LNCaP clone FGC (cell line): ENCODE results near the gene NT5DC1.

Experiments
- DNase-seq: peaks from one replicate; pipeline ENCODE4 v3.0.0-alpha.2; 2011; ENCODE audit warnings: low read depth
- H3K4me3 ChIP-seq: 2 replicates; pipeline ENCODE4 v1.5.1; 2011; ENCODE audit warnings: mild to moderate bottlenecking, low read depth, low read length, control low read depth
- TF ChIP-seq, protein P1 (sequence below): IDR thresholded peaks from 2 replicates; pipeline ENCODE4 v1.5.1; 2012; ENCODE audit warnings: mild to moderate bottlenecking; ENCODE audit not compliant: control insufficient read depth, insufficient read depth; ENCODE audit errors: extremely low read depth

NT5DC1 gene

DNA sequence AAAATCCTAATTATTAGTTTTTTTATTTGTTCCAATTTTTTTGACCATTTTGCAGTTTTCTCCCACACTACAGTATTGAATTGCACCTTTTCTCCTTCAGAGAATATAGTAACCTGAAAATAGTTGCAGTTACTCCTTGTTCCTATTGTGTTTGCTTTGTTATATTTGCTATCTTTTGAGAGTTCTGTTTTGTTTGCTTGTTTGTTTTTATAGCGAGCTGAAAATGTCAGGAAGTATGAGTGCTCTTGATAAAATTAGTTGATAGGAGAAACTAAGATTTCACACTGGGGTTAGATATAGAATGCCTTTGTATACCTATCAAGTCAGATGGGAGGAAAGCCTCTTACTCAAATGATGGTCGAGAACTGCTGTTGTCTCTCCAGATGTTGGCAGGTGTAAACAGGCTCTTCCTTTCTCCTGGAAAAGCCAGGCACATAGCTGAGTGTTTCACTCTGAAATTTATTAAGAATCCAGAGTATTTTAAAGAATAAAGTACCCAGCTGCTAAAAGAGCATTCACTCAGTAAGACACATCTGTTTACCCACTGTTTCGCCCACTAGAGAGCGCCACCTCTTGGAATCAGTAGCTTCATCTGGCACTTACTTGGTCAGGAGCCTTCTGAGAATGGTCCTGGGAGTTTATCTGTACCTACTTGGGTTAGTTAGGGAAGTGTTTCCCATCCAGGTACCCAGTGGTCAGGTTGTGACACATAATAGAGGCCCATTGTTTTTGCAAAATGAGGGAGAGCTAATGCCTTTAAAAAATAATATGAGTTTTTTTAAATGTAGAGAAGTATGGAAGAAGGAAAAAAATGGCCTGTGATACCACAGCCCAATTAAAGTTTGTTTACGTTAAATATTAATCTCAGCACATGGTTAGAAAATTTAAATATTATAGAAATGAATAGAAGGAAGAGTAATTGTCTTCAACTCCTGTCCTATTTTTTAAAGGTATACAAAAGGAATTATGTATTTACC, 11.2 kb downstream of the NT5DC1 start:
- TF ChIP-seq, protein P1, sequence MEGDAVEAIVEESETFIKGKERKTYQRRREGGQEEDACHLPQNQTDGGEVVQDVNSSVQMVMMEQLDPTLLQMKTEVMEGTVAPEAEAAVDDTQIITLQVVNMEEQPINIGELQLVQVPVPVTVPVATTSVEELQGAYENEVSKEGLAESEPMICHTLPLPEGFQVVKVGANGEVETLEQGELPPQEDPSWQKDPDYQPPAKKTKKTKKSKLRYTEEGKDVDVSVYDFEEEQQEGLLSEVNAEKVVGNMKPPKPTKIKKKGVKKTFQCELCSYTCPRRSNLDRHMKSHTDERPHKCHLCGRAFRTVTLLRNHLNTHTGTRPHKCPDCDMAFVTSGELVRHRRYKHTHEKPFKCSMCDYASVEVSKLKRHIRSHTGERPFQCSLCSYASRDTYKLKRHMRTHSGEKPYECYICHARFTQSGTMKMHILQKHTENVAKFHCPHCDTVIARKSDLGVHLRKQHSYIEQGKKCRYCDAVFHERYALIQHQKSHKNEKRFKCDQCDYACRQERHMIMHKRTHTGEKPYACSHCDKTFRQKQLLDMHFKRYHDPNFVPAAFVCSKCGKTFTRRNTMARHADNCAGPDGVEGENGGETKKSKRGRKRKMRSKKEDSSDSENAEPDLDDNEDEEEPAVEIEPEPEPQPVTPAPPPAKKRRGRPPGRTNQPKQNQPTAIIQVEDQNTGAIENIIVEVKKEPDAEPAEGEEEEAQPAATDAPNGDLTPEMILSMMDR = peak; percentile 52; the same call in 1 of the 2 replicates
- peak; percentile 82 for DNase-seq
- no peak overlapping the region; the same call in 1 of the 2 replicates for H3K4me3 ChIP-seq

DNA sequence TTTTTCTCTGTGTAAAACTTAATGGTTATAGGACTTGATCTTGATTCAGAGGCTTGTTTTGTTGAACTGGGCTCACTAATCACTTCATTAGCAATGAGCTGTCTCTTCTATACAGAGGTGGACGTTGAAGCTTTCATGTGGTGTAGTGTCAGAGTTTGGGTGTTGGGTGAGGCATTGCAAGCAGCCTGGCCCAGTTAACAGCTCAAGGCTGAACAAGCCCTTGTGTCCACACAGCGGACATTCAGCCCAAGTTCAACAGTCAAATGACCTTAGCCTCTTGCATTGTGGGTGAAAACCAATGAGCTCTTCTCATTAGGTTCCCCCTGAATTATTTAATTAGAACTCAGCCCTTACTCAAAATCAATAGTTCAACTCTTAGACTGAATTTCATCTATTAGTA, 12.7 kb downstream of the NT5DC1 start:
- DNase-seq = no peak
- H3K4me3 ChIP-seq = no peak overlapping the region
- TF ChIP-seq, protein P1 = no peak

DNA sequence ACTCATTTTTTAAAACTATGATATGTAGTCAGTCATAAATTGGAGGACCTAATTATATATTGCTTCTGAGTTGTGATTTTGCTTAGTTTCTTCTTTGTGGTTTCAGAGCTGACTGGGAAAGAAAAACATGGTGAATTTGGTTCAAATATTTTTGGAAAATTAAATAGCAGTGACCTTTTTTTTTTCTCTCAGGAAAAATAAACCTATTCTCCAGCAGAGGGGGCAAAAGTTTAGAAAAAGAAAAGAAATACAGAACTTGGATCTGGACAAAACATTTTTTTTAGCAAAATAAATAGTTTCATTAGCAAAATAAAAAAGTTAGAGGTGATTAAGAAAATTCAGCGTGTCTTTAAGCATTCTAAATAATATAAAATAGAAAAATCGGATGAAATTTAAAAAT, 15.1 kb downstream of the NT5DC1 start:
- no peak overlapping the region for H3K4me3 ChIP-seq
- TF ChIP-seq, protein P1 = no peak
- no peak for DNase-seq

DNA sequence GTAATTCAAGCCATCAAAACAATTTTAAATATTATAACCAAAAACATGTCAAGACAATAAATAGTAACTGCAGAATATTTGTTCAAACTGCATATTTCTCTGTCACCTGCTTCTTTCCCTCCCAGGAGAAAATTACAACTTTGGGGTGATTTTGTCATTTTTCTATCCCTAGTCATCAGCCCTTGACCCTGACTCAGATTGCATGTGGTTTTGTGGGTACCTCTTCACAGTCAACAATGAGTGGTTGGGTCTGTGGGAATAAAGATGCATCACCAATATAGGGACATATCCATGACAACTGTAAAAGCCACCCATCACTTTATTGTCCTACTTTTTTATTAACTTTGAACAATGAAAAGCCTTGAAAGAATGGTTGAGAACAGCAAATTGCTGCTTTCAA, 18.0 kb downstream of the NT5DC1 start:
- no peak overlapping the region for H3K4me3 ChIP-seq
- TF ChIP-seq, protein P1 = no peak
- DNase-seq = no peak

DNA sequence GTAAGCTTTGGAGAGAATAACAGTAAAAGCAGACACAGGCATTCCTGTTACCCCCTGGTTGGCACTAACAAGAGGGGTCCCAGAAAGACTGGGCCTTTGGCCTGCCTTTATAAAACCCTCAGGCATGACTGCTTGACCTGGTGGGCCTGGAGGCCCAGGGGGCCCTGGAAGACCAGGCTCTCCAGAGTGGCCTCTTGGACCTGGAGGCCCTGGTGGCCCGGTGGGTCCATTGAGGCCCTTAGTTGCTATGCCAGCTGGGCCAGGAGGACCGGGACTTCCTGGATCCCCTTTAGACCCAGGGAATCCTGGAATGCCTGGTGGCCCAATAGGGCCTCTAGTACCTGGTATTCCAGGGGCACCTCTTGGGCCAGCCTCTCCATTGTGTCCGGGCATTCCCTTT, 19.8 kb downstream of the NT5DC1 start:
- DNase-seq = no peak
- H3K4me3 ChIP-seq = no peak overlapping the region
- TF ChIP-seq, protein P1 = no peak

DNA sequence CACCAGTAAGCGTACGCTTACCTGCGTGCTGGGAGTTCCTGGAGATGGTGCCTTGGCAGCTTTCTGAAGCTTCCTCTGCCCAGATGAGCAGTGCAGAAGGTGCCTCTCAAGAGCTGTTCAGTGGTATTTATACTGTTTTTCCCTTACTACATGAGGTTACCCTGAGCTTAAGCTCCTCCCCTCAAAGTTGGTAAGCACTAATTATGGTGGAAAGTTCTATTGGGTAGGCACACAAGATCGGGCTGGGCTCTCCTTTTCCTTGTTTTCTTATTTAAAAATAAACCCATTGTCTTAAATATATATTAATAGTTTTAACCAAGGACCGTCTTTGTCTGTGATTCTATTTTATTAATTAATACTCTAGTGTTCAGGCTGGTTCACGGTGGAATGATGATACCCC, 25.4 kb downstream of the NT5DC1 start, which contains the start of gene COL10A1:
Gene COL10A1, minus strand, starts transcription at position 101 of the 400 bp plus-strand sequence. CDS start 640 bp downstream, outside the sequence.
- TF ChIP-seq, protein P1 = no peak
- DNase-seq = no peak
- H3K4me3 ChIP-seq = no peak within 1 kb of the TSS
